Mesothelial cell of epicardium (in vitro differentiated cells): ENCODE results near the gene SLCO3A1. TPM values are rescaled to one million over a fixed set of nuclear protein-coding genes. Genes with fewer than 3 reads are reported as not detected.
A peak's percentile ranks its signal among the peaks of the same experiment; 100 is the strongest.

Source experiments
- DNase-seq, 2 experiments: peaks; one replicate each; pipeline ENCODE4 v3.0.0; 2021; ENCODE audit warnings: low spot score in 2 of 2; ENCODE audit not compliant: unreplicated experiment in 2 of 2
- H3K27ac Mint-ChIP-seq: 2 replicates; pipeline ENCODE4 v1.8.0; 2021; ENCODE audit warnings: mixed read lengths
- H3K27me3 Mint-ChIP-seq: 2 replicates; pipeline ENCODE4 v1.8.0; 2021; ENCODE audit warnings: low read depth, mixed read lengths
- H3K36me3 Mint-ChIP-seq: 2 replicates; pipeline ENCODE4 v1.8.0; 2021; ENCODE audit warnings: mixed read lengths
- H3K4me1 Mint-ChIP-seq: 2 replicates; pipeline ENCODE4 v1.8.0; 2021; ENCODE audit warnings: mixed read lengths
- H3K4me3 Mint-ChIP-seq: 2 replicates; pipeline ENCODE4 v1.8.0; 2021; ENCODE audit warnings: mild to moderate bottlenecking, moderate library complexity, mixed read lengths
- H3K9me3 Mint-ChIP-seq: 2 replicates; pipeline ENCODE4 v1.8.0; 2021; ENCODE audit warnings: mixed read lengths
- CTCF ChIP-seq: fragments of 200-600 bp; sonication (generic); IDR thresholded peaks from one replicate; pipeline ENCODE4 v1.5.0; 2021; ENCODE audit warnings: antibody characterized with exemption; ENCODE audit not compliant: unreplicated experiment
- total RNA-seq: library from RNA; stranded (reverse); gene quantifications from 3 replicates; pipeline ENCODE4 v1.2.1, GENCODE V29; 2021

Gene SLCO3A1
- total RNA-seq, 1 donor from 2014 or later: 1.9 TPM

GRCh38 chr15:91898843-91899242, 45.3 kb downstream of the SLCO3A1 start:
- Mint-ChIP-seq H3K4me1 (no peaks in the 10 kb centered on the region), H3K27me3 (peaks cover 58% of the 10 kb centered on the region), H3K36me3 (no peaks in the 10 kb centered on the region), H3K4me3 (no peak overlapping the region), H3K9me3 (peaks cover 12% of the 10 kb centered on the region), H3K27ac (no peak overlapping the region)
- no peak for DNase-seq
- no peak for TF ChIP-seq CTCF

- no peak for DNase-seq
- Mint-ChIP-seq H3K27ac (no peak overlapping the region), H3K4me1 (peaks cover 4% of the 10 kb centered on the region), H3K9me3 (peaks cover 12% of the 10 kb centered on the region), H3K36me3 (no peaks in the 10 kb centered on the region), H3K4me3 (no peak overlapping the region), H3K27me3 (peaks cover 40% of the 10 kb centered on the region)
- no peak for TF ChIP-seq CTCF
Measured at GRCh38 chr15:91904942-91905341, 51.4 kb downstream of the SLCO3A1 start.

- Mint-ChIP-seq H3K9me3 (no peaks in the 10 kb centered on the region), H3K27ac (no peak overlapping the region), H3K4me1 (peaks cover 7% of the 10 kb centered on the region), H3K36me3 (no peaks in the 10 kb centered on the region), H3K27me3 (peaks cover 20% of the 10 kb centered on the region), H3K4me3 (no peak overlapping the region)
- TF ChIP-seq CTCF: no peak
- no peak for DNase-seq
Measured at GRCh38 chr15:91908391-91908790, 54.9 kb downstream of the SLCO3A1 start.

DNA sequence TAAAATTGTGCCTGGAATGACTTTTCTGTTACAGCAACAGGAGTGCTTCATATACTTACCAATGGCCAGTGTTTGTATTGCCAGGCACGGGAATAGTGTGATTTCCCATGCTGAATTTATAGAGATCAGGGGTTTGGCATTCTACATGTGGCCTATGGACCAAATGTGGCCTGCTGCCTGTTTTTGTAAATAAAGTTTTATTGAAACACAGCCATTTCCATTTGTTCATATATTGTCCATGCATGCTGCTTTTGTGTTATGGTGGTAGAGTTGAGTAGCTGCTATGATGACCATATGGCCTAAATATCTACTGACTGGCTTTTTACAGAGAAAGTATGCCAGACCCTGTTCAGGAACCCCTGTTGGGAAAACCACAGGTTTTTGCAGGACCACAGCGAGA, 55.6 kb downstream of the SLCO3A1 start:
- peaks cover 7% of the 10 kb centered on the region for H3K4me1 Mint-ChIP-seq
- peaks cover 15% of the 10 kb centered on the region for H3K27me3 Mint-ChIP-seq
- H3K27ac Mint-ChIP-seq: no peak overlapping the region
- no peak for DNase-seq
- H3K4me3 Mint-ChIP-seq: no peak overlapping the region
- TF ChIP-seq CTCF: no peak
- no peaks in the 10 kb centered on the region for H3K36me3 Mint-ChIP-seq
- no peaks in the 10 kb centered on the region for H3K9me3 Mint-ChIP-seq

- Mint-ChIP-seq H3K4me1 (peaks cover 7% of the 10 kb centered on the region), H3K9me3 (no peaks in the 10 kb centered on the region), H3K4me3 (no peak overlapping the region), H3K36me3 (no peaks in the 10 kb centered on the region), H3K27me3 (peaks cover 12% of the 10 kb centered on the region), H3K27ac (peak overlapping the region; percentile 1)
- no peak for TF ChIP-seq CTCF
- DNase-seq: no peak
Measured at GRCh38 chr15:91909574-91909973, 56.1 kb downstream of the SLCO3A1 start.

GRCh38 chr15:91911844-91912243, 58.3 kb downstream of the SLCO3A1 start:
- peaks cover 10% of the 10 kb centered on the region for H3K27me3 Mint-ChIP-seq
- no peak for TF ChIP-seq CTCF
- no peaks in the 10 kb centered on the region for H3K36me3 Mint-ChIP-seq
- no peak overlapping the region for H3K27ac Mint-ChIP-seq
- H3K4me1 Mint-ChIP-seq: peaks cover 7% of the 10 kb centered on the region
- H3K4me3 Mint-ChIP-seq: no peak overlapping the region
- no peaks in the 10 kb centered on the region for H3K9me3 Mint-ChIP-seq
- no peak for DNase-seq
